SK-N-MC (cell line): Measurements from ENCODE around the gene NR1H2.

Experiments
- EZH2 ChIP-seq: fragments of 200-600 bp; sonication (generic); IDR thresholded peaks from one replicate; pipeline ENCODE4 v1.6.1; 2017; ENCODE audit warnings: antibody characterized with exemption
- FOXP2 ChIP-seq: optimal IDR thresholded peaks from 2 replicates; pipeline ENCODE3; 2011; ENCODE audit warnings: mild to moderate bottlenecking, moderate library complexity; ENCODE audit not compliant: insufficient read depth; ENCODE audit errors: extremely low read length, control extremely low read depth
- POLR2AphosphoS5 ChIP-seq: IDR thresholded peaks from 2 replicates; pipeline ENCODE4 v1.6.1; 2012; ENCODE audit warnings: mild to moderate bottlenecking, low read depth, low read length, borderline replicate concordance

DNA sequence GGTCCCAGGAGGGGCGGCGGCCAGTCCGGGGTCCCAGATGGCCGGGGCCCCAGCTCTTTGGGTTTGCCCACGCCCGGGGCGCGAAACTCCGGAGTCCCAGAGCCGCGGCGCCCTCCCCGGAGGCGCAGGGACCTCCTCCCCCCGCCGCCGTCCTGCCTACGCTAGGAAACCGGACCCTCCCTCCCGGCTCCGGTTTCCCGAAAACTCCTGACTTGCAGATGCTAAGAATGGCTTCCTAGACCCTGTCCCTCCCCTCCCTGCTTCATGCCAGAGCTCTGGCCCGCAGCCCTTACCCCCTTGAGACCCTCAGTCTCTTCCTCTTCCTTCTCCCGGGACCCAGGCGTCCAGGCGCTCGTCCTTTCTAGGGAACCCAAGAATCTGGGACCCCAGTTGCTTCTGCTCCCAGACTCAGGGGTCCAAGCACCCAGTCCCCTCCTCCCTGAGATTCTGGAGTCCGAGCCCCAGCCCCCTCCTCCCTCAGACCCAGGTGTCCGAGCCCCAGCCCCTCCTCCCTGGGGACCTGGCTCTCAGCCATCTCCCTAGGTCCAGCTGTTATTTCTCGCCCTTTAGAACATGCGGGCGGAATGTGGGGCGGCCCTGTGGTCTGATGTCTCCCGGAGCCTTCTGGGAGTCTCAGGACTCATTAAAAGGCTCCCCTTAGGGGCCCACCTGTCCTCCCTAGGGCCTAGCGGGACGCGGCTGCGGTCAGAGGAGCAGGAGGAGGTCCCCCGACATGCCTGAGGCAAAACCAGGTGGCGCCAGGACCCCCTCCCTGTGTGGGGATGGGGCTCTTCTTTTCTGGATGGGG is 56.2 kb downstream of the NR1H2 start, which contains the start of gene MYBPC2:
- TF ChIP-seq POLR2AphosphoS5 (no peak), FOXP2 (no peak), EZH2 (no peak)
